HepG2 (cell line): ENCODE measurements around the gene GPR37L1. TPM values are rescaled to one million over a fixed set of nuclear protein-coding genes. Genes with fewer than 3 reads are reported as not detected.

Experiments used
- ATAC-seq: fragments of 200-7000 bp; cut with Tn5 transposase; 3 replicates; pipeline ENCODE4 v1.9.1; 2020; ENCODE audit warnings: mild to moderate bottlenecking, moderate library complexity
- BruUV-seq: library from RNA; stranded (reverse); fragments of 400-500 nt; replicated peaks from 2 replicates; lab custom pipeline; 2021; lab: Mats Ljungman, UMichigan
- CTCF ChIA-PET: fragments of 300-600 bp; formaldehyde crosslinking; extraction: SDS; loops from one replicate; lab custom pipeline; 2021; ENCODE audit warnings: low total read pairs, inconsistent platforms, low intra/inter-chr PET ratio; lab: Yijun Ruan, JAX
- POLR2A ChIA-PET: fragments of 350-600 bp; sonication (Branson Sonifier 250); formaldehyde crosslinking; loops from one replicate; lab custom pipeline; 2020; ENCODE audit warnings: antibody characterized with exemption, inconsistent platforms; lab: Yijun Ruan, JAX
- DNase-seq: peaks from one replicate; pipeline ENCODE4 v3.0.0-alpha.2; 2015; ENCODE audit warnings: low spot score
- FAIRE-seq: peaks from 3 replicates; lab custom pipeline; 2011; peaks lifted over from hg19 to GRCh38; lab: Jason Lieb, UNC
- H2AFZ ChIP-seq: one replicate; pipeline ENCODE4 v1.6.1; 2011; ENCODE audit warnings: low read length, inconsistent platforms
- H3K27ac ChIP-seq: fragments of 300-600 bp; 3 replicates; pipeline ENCODE4 v1.8.0; 2011; ENCODE audit warnings: mixed run types, mild to moderate bottlenecking, mixed read lengths, low read length, inconsistent platforms; ENCODE audit not compliant: insufficient read depth; ENCODE audit errors: extremely low read length
- H3K27me3 ChIP-seq, 2 experiments: fragments of 200-600 bp in 1 of 2; 2 replicates in 1 of 2; 3 replicates in 1 of 2; pipeline versions ENCODE4 v1.6.0 to v1.8.0; 2011; ENCODE audit warnings: low read length in 2 of 2, mild to moderate bottlenecking in 2 of 2, moderate library complexity in 2 of 2, inconsistent platforms in 1 of 2; ENCODE audit not compliant: insufficient read depth in 2 of 2, control insufficient read depth in 1 of 2
- H3K36me3 ChIP-seq, 2 experiments: fragments of 200-600 bp in 1 of 2; replicated peaks in 1 of 2; 2 replicates in 1 of 2; 3 replicates in 1 of 2; pipeline versions ENCODE4 v1.5.1 to v1.8.0; 2011; ENCODE audit warnings: low read length in 2 of 2, inconsistent platforms in 1 of 2; ENCODE audit not compliant: insufficient read depth in 2 of 2, control insufficient read depth in 1 of 2
- H3K4me1 ChIP-seq: 2 replicates; pipeline ENCODE4 v1.5.1; 2012; ENCODE audit warnings: low read length, inconsistent platforms; ENCODE audit not compliant: insufficient read depth
- H3K4me2 ChIP-seq: 2 replicates; pipeline ENCODE4 v1.6.0; 2011; ENCODE audit warnings: low read depth, low read length, inconsistent platforms
- H3K4me3 ChIP-seq, 3 experiments: fragments of 200-600 bp in 1 of 3; sonication (generic), shearing (Covaris generic) in 1 of 3; replicated peaks in 1 of 3; 2 replicates each; pipeline ENCODE4 v1.5.1; 2011 to 2016; ENCODE audit warnings: low read length in 3 of 3, inconsistent platforms in 2 of 3, low read depth in 2 of 3, mild to moderate bottlenecking in 2 of 3, control low read depth in 1 of 3, mixed read lengths in 1 of 3; ENCODE audit not compliant: insufficient read depth in 1 of 3
- H3K79me2 ChIP-seq: one replicate; pipeline ENCODE4 v1.6.1; 2011; ENCODE audit warnings: low read length, inconsistent platforms; ENCODE audit not compliant: insufficient read depth
- H3K9ac ChIP-seq: 2 replicates; pipeline ENCODE4 v1.6.0; 2011; ENCODE audit warnings: mild to moderate bottlenecking, low read depth, low read length, inconsistent platforms; ENCODE audit not compliant: insufficient read depth
- H3K9me3 ChIP-seq: 2 replicates; pipeline ENCODE4 v1.5.1; 2012; ENCODE audit warnings: mild to moderate bottlenecking, low read length
- H4K20me1 ChIP-seq: 2 replicates; pipeline ENCODE4 v1.6.0; 2011; ENCODE audit warnings: inconsistent platforms, mild to moderate bottlenecking, low read length, moderate library complexity; ENCODE audit not compliant: insufficient read depth
- FOSL2 ChIP-seq: sonication (generic); formaldehyde crosslinking; IDR thresholded peaks from 2 replicates; pipeline ENCODE4 v1.4.0; 2020; ENCODE audit warnings: missing genetic modification reagents
- HMGA1 ChIP-seq: sonication (generic); formaldehyde crosslinking; conservative IDR thresholded peaks from 2 replicates; pipeline ENCODE4 v1.4.0; 2020; ENCODE audit warnings: missing genetic modification reagents
- NCOA2 ChIP-seq: sonication (generic); formaldehyde crosslinking; IDR thresholded peaks from 2 replicates; pipeline ENCODE4 v1.8.0; 2022; ENCODE audit warnings: inconsistent platforms
- ZNF598 ChIP-seq: sonication (generic); formaldehyde crosslinking; IDR thresholded peaks from 2 replicates; pipeline ENCODE4 v1.5.1; 2020; ENCODE audit warnings: mild to moderate bottlenecking, missing genetic modification reagents, borderline replicate concordance
- WGBS: methylation state at CpG from one replicate; pipeline ENCODE4 v1.1.6; 2017; ENCODE audit warnings: low lambda C conversion rate; 5-methylcytosine and 5-hydroxymethylcytosine counted together
- in situ Hi-C: cut with HindIII; loops from 2 replicates; pipeline ENCODE4 v1.10.0; 2017; ENCODE audit warnings: low pct_unique_long_range_greater_than_20kb; ENCODE audit not compliant: extremely low pct_ligation_motif_present
- intact Hi-C: fragments of 100-400 bp; cut with micrococcal nuclease; formaldehyde crosslinking; loops from one replicate; pipeline ENCODE4 v1.10.0; 2022; ENCODE audit not compliant: unreplicated experiment
- polyA plus RNA-seq, 8 experiments: library from polyadenylated mRNA; depleted of rRNA in 3 of 8; stranded (reverse) in 7 of 8; unstranded in 1 of 8; fragments of >200 nt; fragmentation: Illumina TruSeq in 4 of 8; extraction: Trizol in 4 of 8; gene quantifications; 2 replicates each; pipeline versions ENCODE4 v1.2.1 to v1.2.3, GENCODE V29; 2011 to 2016; ENCODE audit warnings: low read depth in 4 of 8, missing spikeins in 1 of 8, mixed read lengths in 1 of 8; ENCODE audit not compliant: insufficient read depth in 1 of 8
- total RNA-seq, 5 experiments: library from RNA; depleted of rRNA; stranded (reverse); fragments of >200 nt; fragmentation: Illumina TruSeq; extraction: Trizol; gene quantifications; 2 replicates each; pipeline ENCODE4 v1.2.3, GENCODE V29; 2016; ENCODE audit warnings: low read depth in 1 of 5
- TF ChIP-seq, protein P1 (sequence below): sonication (generic); formaldehyde crosslinking; IDR thresholded peaks from 2 replicates; pipeline ENCODE4 v1.8.1; 2023; ENCODE audit warnings: missing genetic modification reagents, inconsistent platforms, borderline replicate concordance
- TF ChIP-seq, protein P2 (sequence below): sonication (generic); formaldehyde crosslinking; IDR thresholded peaks from 2 replicates; pipeline ENCODE4 v1.5.0; 2020; ENCODE audit warnings: mild to moderate bottlenecking, missing genetic modification reagents

Gene GPR37L1
- total and polyA plus RNA-seq, 2 of the 13 experiments (the other 11 are each of a cell fraction or from before 2014, with no cell fraction given), result 0.13 TPM; not detected in 1

DNA sequence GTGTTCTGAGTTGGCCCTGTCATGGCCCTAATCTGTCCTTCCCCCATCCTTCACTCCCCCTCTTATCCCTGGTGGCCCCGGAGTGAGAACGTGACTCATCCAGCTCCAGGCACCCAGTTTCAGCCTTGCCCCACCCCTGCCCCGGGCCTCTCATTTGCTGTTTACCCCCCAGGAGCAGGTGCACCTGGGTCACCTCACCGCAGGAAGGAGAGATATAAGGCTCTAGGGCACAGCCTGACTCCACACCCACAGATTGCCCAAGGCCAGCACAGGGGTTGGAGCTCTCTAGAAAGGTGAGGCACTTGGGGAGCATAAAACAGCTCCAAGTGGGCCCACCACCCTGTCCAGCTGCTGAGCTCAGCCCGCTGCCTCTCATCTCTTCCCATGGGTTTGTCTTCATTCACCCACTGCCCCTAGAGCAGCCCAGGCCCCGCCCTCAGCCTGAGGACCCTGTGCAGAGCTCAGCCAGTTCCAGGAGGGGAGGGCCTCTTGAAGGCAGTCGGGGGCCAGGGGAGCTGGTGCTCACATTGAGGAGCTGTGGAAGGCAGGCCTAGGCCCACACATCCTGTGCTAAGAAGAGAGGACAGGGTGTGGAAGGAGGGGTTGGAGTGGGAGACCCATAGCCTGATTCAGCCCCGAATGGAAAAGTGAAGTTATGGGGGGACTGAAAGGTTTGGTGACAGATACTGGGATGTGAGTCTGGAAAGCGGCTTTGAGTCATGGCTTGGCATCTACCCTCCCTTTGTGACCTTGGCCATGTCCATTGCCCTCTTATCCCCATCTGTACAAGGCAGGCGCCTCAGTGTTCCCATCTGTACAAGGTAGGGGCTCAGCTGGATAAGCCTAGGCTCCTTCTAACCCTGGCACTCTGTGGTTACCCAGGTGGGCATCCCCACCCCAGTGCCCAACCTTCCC lies 16.1 kb upstream of the GPR37L1 start:
- DNase-seq, result no peak
- TF ChIP-seq ZNF598, result no peak
- TF ChIP-seq, protein P1, sequence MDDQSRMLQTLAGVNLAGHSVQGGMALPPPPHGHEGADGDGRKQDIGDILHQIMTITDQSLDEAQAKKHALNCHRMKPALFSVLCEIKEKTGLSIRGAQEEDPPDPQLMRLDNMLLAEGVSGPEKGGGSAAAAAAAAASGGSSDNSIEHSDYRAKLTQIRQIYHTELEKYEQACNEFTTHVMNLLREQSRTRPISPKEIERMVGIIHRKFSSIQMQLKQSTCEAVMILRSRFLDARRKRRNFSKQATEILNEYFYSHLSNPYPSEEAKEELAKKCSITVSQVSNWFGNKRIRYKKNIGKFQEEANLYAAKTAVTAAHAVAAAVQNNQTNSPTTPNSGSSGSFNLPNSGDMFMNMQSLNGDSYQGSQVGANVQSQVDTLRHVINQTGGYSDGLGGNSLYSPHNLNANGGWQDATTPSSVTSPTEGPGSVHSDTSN, result no peak
- no peak for TF ChIP-seq NCOA2 (CRISPR knock-in tag)
- 0 out of 2 replicates have a peak, but pooled peaks have one; percentile 17 for TF ChIP-seq FOSL2 (CRISPR knock-in tag)
- TF ChIP-seq HMGA1 (CRISPR knock-in tag), result no peak
- TF ChIP-seq, protein P2, sequence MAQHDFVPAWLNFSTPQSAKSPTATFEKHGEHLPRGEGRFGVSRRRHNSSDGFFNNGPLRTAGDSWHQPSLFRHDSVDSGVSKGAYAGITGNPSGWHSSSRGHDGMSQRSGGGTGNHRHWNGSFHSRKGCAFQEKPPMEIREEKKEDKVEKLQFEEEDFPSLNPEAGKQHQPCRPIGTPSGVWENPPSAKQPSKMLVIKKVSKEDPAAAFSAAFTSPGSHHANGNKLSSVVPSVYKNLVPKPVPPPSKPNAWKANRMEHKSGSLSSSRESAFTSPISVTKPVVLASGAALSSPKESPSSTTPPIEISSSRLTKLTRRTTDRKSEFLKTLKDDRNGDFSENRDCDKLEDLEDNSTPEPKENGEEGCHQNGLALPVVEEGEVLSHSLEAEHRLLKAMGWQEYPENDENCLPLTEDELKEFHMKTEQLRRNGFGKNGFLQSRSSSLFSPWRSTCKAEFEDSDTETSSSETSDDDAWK (CRISPR knock-in tag), result no peak
- TF ChIP-seq, all 625 proteins: peak for 1
- FAIRE-seq (no peak), ATAC-seq (peak; percentile 23)
- no peaks in the 10 kb centered on the region for H4K20me1 ChIP-seq
- H3K27me3 ChIP-seq, result peaks cover 3 to 5% of the 10 kb centered on the region in 2 experiments; a peak in 2 of 5 replicates
- H3K4me2 ChIP-seq, result peak overlapping the region; percentile 24; the same call in 1 of the 2 replicates
- in situ Hi-C loops, result no loop called here
- BruUV-seq, result no TSS peak
- POLR2A ChIA-PET, result interaction anchor here (2.0 to 4.0 kb wide), 2 partner anchors 20 to 96 kb away, joined by 11 to 22 read pairs; partner anchors contain the start of gene ELF3
- no peaks in the 10 kb centered on the region for H3K79me2 ChIP-seq
- H3K9ac ChIP-seq, result no peak overlapping the region
- 21% methylated on average over 7 of the region's 10 CpGs for WGBS
- CTCF ChIA-PET, result no interaction called here
- no peak overlapping the region for H3K4me3 ChIP-seq
- peaks cover 54% of the 10 kb centered on the region for H3K4me1 ChIP-seq
- no peak overlapping the region for H2AFZ ChIP-seq
- no peaks in the 10 kb centered on the region for H3K36me3 ChIP-seq
- no peak overlapping the region for H3K27ac ChIP-seq
- intact Hi-C loops, result no loop called here
- H3K9me3 ChIP-seq, result no peaks in the 10 kb centered on the region
